IPS-20b (cell line): ENCODE data around the gene RELN.

Experiments
- H3K27ac ChIP-seq: one replicate; pipeline ENCODE4 v1.5.1; 2013; ENCODE audit warnings: low read length
- H3K27me3 ChIP-seq: 2 replicates; pipeline ENCODE4 v1.6.1; 2013; ENCODE audit warnings: mild to moderate bottlenecking, low read length, inconsistent platforms; ENCODE audit not compliant: insufficient read depth
- H3K36me3 ChIP-seq: 2 replicates; pipeline ENCODE4 v1.6.1; 2013; ENCODE audit warnings: low read depth, mild to moderate bottlenecking, inconsistent platforms, low read length, moderate library complexity; ENCODE audit not compliant: insufficient read depth
- H3K4me1 ChIP-seq: 2 replicates; pipeline ENCODE4 v1.6.1; 2013; ENCODE audit warnings: mild to moderate bottlenecking, control low read depth, inconsistent platforms, low read length, moderate library complexity; ENCODE audit not compliant: insufficient read depth
- H3K4me3 ChIP-seq: 2 replicates; pipeline ENCODE4 v1.5.1; 2013; ENCODE audit warnings: mild to moderate bottlenecking, low read length, inconsistent platforms
- H3K9ac ChIP-seq: 2 replicates; pipeline ENCODE4 v1.6.1; 2013; ENCODE audit warnings: low read depth, mild to moderate bottlenecking, inconsistent platforms, low read length, moderate library complexity
- H3K9me3 ChIP-seq: 2 replicates; pipeline ENCODE4 v1.6.1; 2013; ENCODE audit warnings: mild to moderate bottlenecking, low read depth, low read length, inconsistent platforms; ENCODE audit not compliant: insufficient read depth

The RELN gene

GRCh38 chr7:103686064-103686463, 303.4 kb downstream of the RELN start:
- H3K36me3 ChIP-seq = no peaks in the 10 kb centered on the region
- no peaks in the 10 kb centered on the region for H3K4me1 ChIP-seq
- H3K27ac ChIP-seq = no peak overlapping the region
- no peaks in the 10 kb centered on the region for H3K9me3 ChIP-seq
- no peak overlapping the region for H3K9ac ChIP-seq
- H3K27me3 ChIP-seq = no peaks in the 10 kb centered on the region
- no peak overlapping the region for H3K4me3 ChIP-seq

GRCh38 chr7:103685646-103686045, 303.8 kb downstream of the RELN start:
- no peak overlapping the region for H3K9ac ChIP-seq
- H3K4me3 ChIP-seq = no peak overlapping the region
- H3K9me3 ChIP-seq = no peaks in the 10 kb centered on the region
- no peaks in the 10 kb centered on the region for H3K27me3 ChIP-seq
- H3K4me1 ChIP-seq = no peaks in the 10 kb centered on the region
- no peak overlapping the region for H3K27ac ChIP-seq
- H3K36me3 ChIP-seq = no peaks in the 10 kb centered on the region

- Histone ChIP-seq H3K9me3 (no peaks in the 10 kb centered on the region), H3K36me3 (no peaks in the 10 kb centered on the region)
These were observed 306.1 kb downstream of the RELN start for GRCh38 chr7:103683348-103683747.

DNA sequence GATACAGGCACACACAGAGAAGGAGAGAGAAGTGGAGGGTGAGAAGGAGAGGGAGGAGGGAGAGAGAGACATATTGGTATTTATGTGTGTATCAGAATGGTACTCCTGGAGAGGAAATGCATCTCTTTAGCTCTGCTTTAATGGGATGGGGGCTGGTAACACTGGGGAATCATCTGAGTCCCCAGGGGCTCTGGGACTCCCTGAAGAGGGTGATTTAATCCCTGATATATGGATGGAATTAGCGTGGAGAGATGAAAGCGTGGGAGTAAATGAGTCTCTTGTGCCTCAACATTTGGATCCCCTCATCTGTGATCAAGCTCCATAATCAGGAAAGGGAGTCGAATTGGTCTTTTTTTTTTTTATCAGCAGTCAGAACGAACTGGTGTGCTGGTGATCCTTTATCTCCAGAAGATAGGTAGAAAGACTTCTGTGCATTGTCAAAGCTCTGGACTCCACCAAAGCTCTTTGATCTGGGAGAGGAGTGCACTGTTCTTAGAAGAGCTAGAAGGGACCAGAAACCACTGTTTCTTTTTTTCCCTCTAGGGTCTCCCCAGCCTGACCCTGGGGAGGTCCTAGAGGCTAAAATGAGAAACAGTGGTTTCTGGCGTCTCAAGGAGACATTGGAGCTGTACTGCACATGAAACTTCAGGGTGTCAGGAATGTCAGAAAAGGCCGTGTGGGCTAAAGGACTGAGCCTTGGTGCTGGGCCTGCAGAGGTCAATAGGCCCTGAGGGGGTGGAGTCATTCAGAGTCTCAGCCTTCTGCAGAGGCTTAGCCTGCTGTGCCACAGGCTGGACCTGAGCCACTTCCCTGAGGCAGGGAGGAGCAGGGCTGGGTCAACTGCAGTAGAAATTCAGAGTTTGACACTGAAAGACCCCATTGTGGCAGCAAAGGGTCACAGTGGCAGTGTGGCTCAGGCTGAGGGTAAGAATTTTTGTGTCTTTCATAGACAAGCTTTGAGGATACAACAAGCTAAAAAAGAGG, 309.0 kb downstream of the RELN start:
- Histone ChIP-seq H3K9me3 (no peaks in the 10 kb centered on the region), H3K4me1 (no peaks in the 10 kb centered on the region), H3K9ac (no peak overlapping the region), H3K36me3 (no peaks in the 10 kb centered on the region), H3K27ac (no peak overlapping the region), H3K4me3 (no peak overlapping the region), H3K27me3 (no peaks in the 10 kb centered on the region)

More at GRCh38 chr7:103683348-103683747, 306.1 kb downstream of the RELN start:
- no peak overlapping the region for H3K9ac ChIP-seq
- H3K27me3 ChIP-seq = no peaks in the 10 kb centered on the region
- H3K4me3 ChIP-seq = no peak overlapping the region
- no peak overlapping the region for H3K27ac ChIP-seq
- H3K4me1 ChIP-seq = no peaks in the 10 kb centered on the region

GRCh38 chr7:103679151-103680132, 310.0 kb downstream of the RELN start:
- Histone ChIP-seq H3K27ac (no peak overlapping the region), H3K9me3 (no peaks in the 10 kb centered on the region), H3K36me3 (no peaks in the 10 kb centered on the region), H3K27me3 (no peaks in the 10 kb centered on the region), H3K9ac (no peak overlapping the region), H3K4me1 (no peaks in the 10 kb centered on the region), H3K4me3 (no peak overlapping the region)

DNA sequence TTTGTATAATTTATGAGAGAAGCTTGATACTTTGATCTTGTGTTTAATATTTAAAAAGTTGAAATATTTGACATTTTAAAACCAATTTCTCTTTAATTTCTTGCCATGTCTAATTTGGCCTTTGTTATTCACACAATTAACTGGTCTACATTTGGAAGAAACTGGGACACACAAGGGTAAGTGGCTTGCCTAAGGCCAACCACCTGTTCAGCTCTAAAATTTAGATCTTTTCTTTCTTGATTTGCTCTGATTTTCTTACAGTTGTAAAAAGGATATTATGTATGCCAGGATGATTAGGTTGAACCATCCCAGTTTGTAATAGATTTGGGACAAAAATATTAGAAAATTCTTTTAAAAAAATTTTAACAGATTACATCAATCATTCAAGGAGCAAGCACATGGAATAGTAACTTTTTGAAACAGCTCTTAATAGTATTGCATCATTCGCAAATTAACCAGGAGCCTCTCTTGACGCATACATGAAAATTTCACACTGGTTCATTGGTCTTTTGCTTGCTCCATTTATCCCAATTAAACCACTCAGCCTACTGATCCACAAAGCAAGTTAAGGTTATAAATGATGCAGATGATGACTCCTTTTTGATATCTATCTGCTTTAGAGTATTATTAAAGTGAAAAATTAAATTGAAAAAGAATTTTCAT, 321.0 kb downstream of the RELN start:
- Histone ChIP-seq H3K9ac (no peak overlapping the region), H3K27ac (no peak overlapping the region), H3K4me3 (no peak overlapping the region), H3K27me3 (no peaks in the 10 kb centered on the region), H3K36me3 (no peaks in the 10 kb centered on the region), H3K4me1 (no peaks in the 10 kb centered on the region), H3K9me3 (no peaks in the 10 kb centered on the region)

- H3K27me3 ChIP-seq = no peaks in the 10 kb centered on the region
- no peaks in the 10 kb centered on the region for H3K9me3 ChIP-seq
- no peaks in the 10 kb centered on the region for H3K4me1 ChIP-seq
- H3K27ac ChIP-seq = no peak overlapping the region
- no peak overlapping the region for H3K9ac ChIP-seq
- no peak overlapping the region for H3K4me3 ChIP-seq
- H3K36me3 ChIP-seq = no peaks in the 10 kb centered on the region
These were observed 323.1 kb downstream of the RELN start for GRCh38 chr7:103666326-103666725.

DNA sequence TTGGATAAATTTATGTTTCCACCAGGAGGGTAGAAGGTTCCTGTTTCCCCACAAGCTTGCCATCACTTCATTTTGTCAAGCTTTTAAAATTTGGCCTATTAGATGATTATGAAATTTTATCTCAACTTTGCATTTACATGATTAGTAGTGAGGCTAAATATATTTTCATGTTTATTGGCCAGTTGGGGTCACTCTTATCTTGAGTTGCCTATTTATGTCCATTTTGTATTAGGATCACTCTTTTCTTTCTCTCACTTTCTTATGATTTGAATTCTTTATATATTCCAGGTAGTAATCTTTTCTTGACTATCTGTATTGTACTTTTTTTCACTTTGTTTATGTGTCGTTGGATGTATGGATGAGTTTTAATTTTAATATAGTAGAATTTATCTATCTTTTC, 324.9 kb downstream of the RELN start:
- Histone ChIP-seq H3K27ac (no peak overlapping the region), H3K4me1 (peaks cover 7% of the 10 kb centered on the region), H3K27me3 (no peaks in the 10 kb centered on the region), H3K9ac (no peak overlapping the region), H3K9me3 (no peaks in the 10 kb centered on the region), H3K36me3 (no peaks in the 10 kb centered on the region), H3K4me3 (no peak overlapping the region)

- Histone ChIP-seq H3K36me3 (no peaks in the 10 kb centered on the region), H3K4me1 (peaks cover 7% of the 10 kb centered on the region), H3K4me3 (no peak overlapping the region), H3K9ac (no peak overlapping the region), H3K27me3 (no peaks in the 10 kb centered on the region), H3K9me3 (no peaks in the 10 kb centered on the region), H3K27ac (no peak overlapping the region)
These were observed 328.7 kb downstream of the RELN start for GRCh38 chr7:103660455-103661371.

DNA sequence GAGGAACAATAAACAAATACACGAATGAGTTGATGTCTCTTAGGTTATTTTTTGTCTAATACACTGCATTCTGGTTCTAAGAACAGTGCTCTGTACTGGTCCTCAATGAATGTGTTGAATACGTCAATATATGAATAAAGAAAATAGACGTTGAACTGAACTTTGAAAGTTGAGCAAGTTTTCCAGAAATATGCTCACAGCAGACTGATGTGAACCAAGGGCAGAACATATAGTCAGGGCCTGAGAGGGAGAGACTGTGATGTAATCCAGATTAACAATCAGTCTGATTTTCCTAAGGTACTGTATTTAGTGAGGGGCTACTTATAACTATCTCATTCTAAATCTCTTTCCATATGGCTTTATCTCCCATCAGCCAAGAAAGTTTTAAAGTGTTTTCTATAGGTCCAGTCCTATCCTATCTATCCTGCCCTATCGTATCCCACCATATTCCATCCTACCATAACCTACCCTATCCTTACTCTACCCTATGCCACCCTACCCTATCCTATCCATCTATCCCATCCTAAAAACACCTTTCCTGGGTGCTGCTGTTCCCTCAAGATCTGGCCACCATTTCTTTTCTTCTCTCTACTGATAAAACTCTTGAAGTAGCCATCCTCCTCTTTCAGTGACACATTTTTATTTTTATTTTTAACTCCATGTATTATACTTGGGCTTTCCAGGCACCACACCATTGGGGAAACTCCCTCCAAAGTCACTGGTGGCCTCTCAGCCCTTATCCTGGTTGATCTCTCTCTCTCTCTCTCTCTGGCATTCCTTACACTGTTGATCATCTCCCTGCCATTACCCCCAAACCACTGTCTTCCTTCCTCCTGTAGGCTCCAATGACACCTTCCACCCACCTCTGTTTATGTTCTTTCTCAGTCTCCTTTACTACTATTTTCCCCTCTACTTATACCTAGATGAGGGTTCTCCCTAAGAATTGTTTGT, 331.1 kb downstream of the RELN start:
- Histone ChIP-seq H3K4me1 (peaks cover 7% of the 10 kb centered on the region), H3K36me3 (no peaks in the 10 kb centered on the region), H3K27me3 (no peaks in the 10 kb centered on the region), H3K4me3 (no peak overlapping the region), H3K9ac (no peak overlapping the region), H3K27ac (no peak overlapping the region), H3K9me3 (no peaks in the 10 kb centered on the region)
